GM21737 (cell line): ENCODE measurements around the gene CTSC.
"Not testable (repeated sequence)": the region's sequence is repeated elsewhere in the genome, so short reads cannot be mapped to it uniquely, and the experiment has no call there.

Source experiments
- ATAC-seq: cut with Tn5 transposase; IDR thresholded peaks from one replicate; pipeline ENCODE4 v1.9.1; 2021; ENCODE audit warnings: mild to moderate bottlenecking, moderate library complexity; ENCODE audit not compliant: unreplicated experiment

The CTSC gene

DNA sequence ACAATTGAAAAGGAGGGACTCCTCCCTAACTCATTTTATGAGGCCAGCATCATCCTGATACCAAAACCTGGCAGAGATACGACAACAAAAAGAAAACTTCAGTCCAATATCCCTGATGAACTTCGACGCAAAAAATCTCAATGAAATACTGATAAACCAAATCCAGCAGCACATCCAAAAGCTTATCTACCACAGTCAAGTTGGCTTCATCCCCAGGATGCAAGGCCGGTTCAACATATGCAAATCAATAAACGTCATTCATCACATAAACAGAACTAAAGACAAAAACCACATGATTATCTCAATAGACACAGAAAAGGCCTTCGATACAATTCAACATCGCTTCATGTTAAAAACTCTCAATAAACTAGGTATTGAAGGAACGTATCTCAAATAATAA, 14.7 kb downstream of the CTSC start:
- ATAC-seq: not testable (repeated sequence)

DNA sequence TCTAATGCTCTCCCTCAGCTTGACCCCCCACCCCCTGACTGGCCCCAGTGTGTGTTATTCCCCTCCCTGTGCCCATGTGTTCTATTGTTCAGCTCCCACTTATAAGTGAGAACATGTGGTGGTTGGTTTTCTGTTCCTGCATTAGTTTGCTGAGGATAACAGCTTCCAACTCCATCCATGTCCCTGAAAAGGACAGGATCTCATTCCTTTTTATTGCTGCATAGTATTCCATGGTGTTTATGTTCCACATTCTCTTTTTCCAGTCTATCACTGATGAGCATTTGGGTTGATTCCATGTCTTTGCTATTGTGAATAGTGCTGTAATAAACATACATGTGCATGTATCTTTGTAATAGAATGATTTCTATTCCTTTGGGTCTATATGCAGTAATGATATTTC, 16.1 kb downstream of the CTSC start:
- ATAC-seq: not testable (repeated sequence)

DNA sequence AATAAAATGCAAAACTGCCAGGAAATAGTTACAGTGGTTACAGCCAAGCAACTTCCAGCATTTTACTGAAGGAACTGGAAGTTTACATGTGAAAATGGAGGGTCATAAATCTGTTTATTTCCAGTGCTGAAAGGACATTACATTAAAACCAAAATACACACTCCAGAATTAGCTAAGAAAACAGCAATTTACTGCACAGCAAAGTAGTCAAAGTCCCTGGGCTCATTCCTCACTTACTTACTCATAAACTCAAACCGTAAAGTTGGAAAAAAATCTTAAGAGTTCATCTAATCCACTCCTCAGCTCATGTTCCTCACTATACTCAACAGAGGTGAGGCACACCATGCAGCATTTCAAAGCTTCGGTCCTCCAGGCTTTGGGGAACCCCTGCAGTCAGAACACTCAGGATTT, 17.4 kb downstream of the CTSC start:
- ATAC-seq: no peak

DNA sequence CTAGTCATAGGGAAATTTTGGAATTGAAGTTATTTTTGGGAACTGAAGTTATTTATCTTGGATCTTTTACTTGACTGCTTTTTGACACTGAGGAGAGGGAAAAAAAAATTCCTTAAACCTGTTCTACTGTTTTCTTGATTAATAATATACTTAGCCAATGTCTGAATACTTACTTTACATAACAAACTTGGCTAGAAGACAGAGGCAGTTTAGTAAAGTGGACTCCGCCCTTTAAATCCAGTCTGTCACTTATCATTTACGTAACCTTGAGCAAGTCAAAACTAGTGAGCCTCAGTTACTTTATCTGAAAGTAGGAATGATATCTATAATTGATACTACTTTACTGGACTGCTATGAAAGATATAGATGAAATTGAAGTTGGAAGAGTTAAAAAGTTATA, 19.5 kb downstream of the CTSC start:
- no peak for ATAC-seq

DNA sequence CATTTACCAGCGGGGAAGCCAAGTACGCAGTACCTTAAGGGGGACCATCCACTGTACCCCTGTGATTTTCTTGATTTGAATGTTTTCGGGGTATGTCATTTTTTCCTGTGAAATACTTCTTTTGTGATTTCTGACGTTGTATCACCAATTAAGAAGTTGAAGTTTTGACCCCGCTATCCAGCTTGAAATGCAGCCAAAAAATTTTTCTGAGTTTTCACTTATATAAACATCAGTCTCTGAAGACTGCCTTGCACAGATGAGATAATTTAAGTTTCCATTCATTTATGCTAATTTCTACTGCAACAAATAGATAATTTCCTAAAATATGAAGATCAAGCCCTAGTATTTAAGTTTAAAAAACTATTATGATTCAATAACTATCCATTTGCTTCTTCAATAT, 20.0 kb downstream of the CTSC start:
- ATAC-seq: no peak

DNA sequence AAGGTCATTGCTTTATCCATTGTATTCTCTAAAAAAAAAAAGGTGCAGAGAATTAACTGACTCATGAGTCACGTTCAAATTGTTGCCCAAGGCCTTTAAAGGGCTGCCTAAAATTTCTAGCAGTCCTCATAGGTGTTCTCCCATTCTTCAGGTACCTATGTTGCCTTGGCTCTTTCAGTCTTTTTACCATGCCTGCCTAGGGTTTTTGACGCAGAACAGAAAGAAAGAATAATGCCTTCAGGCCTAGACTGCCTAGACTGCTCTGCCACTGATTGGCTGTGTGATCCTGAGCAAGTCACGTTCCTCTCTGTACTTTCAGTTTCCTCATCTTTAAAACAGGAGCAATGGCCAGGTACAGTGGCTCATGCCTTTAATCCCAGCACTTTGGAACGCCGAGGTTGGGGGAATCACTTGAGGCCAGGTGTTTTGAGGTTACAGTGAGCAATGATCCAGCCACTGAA, 21.5 kb downstream of the CTSC start:
- no peak for ATAC-seq

DNA sequence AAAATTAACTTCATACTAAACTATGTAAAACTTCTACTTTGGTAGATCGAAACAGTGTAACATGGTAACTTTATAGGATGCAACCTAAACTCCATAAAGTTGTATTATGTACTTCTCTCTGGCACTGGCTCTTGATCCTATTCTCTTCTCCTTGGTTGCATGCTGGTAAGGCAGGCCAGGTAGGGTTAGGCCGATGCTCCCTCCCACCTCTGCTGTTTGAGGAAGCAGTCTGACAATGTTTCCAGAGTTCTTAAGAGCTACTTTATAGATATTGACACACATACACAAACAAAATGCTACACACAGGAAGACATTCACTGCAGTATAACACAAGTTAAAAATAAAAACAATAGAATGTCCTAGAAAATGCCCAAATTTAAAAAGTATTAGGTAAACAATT, 22.5 kb downstream of the CTSC start:
- ATAC-seq: no peak

DNA sequence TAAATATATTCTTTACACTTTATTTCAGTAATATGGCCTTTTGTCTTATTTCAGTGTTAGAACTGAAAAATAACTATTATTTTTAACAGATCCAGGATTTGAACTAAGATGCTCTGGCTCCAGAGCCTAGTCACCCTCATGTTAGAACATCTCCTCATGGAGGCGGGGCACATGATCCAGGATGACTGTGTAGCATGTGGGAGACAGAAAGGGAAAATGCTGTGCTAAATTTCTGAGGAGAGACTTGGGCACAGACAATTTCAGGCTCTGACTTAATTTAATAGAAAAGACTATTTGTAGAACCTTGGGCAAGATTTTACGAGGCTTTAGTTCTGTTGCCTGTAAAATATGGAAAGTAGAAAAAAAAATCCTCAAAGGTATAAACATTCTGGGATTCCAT, 24.1 kb downstream of the CTSC start:
- no peak for ATAC-seq

DNA sequence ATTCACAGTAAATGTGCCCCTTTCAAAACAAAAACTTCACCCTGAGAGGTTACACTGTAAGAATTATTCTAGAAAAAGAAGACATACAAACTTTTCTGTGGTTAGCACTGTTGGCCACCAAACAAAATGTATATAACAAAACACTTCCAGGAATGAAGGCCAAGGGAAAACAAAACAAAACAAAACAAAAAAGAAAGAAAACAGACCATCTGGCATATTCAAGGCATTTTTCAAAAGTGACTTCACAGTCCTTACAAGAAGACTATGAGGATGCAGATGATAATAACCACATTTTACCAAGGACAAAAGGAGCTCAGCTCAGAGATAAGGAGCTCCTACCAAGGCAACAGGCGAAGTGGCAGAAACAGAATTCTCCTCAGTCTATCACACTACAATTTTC, 24.9 kb downstream of the CTSC start:
- no peak for ATAC-seq

DNA sequence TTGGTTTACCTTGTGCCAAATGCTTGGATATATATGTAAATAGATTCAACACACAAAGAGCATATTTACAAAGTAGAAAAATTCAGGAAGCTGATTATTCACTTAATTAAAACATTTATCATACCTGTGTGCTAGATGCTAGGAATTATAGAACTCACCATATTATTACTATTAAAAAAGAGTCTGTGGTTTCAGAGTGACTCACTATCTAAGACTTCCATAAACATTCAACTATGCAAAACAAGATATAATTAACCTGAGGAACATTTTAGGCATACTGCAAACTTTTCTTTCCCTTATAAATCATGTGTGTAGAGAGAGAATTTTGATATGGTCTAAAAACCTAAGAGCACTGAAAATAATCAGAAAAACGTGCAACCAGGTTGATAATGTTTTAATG, 27.3 kb downstream of the CTSC start:
- ATAC-seq: no peak

DNA sequence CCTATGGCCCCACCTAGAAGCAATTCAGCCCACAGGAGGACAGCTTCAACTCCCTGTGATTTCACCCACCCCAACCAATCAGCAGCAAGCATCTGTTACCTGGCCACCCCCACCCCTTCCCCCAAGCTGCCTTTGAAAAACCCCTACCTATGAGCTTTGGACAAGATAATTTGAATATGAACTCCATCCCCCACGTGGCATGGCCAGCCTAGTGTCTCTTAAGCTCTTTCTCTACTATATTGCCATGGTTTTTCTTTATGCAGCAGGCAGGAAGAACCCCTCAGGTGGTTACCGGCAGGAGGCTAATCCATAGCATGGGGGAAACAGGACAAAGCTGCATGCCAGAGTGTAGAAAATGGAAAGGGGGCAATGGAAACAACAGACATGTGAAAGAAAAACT, 29.0 kb downstream of the CTSC start:
- no peak for ATAC-seq

DNA sequence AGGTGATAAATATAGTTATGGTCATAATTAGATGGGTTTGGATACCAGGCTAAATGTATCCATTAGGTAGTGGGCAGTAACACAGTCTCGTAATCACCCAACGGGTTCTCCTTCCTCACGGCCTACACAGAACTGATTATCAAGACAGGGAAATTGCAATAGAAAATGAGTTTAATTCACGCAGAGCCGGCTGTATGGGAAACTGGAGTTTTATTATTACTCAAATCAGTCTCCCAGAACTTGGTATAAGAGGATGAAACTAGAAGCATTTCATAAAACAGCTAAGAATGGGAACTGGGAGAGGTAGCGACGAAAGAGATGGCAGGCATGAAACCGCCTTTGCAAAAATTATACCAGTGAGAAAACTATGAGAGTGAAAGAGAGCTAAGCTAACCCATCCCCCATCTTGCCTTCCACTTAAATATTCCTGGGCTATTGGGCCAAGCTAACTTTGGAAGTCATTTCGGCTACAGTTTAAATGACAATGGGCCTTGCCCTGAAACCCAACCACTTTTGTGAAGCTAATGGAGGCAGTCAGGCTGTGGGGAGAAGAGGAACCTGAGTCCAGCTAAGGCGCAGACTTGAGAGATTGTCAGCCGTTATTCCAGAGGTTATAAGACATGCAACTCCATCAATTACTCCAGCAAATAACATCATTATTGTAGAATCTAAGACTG, 29.6 kb downstream of the CTSC start:
- peak; percentile 48 for ATAC-seq

DNA sequence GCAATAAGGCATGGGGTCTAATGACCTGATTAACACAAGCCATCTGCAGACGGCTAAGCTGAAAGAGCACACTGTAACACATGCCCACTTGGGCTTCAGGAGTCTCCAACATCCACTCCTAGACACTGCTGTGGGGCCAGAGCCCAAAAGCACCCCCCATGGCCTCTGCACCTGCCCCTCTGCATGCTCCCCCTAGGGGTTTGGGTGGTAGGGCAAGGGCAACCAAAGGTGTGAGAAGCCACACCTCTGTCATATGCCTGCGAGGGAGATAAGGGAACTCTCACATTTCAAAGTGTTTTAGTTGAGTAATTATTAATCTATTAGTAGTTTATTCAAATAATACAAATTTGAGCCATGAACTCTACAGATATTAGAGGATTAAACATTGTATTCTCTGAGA, 30.8 kb downstream of the CTSC start:
- no peak for ATAC-seq

DNA sequence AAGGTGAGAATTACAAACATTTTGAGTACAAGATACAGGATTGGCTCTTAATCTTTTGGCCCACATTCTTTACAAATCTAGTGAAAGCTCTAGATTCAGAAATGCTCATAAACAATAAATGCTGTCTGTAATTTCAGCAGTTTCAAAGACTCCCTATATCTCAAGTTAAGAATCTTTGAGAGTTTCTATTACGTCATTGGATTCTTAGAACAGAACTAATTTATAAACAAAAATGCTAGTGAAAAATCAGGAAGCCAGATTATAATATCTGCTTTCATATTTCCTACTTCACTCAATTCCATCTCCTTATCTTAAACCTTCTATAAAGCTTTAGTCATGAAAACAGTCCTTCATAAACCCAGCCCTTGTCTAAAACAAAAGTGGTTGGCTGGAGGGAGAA, 32.1 kb downstream of the CTSC start:
- ATAC-seq: no peak

DNA sequence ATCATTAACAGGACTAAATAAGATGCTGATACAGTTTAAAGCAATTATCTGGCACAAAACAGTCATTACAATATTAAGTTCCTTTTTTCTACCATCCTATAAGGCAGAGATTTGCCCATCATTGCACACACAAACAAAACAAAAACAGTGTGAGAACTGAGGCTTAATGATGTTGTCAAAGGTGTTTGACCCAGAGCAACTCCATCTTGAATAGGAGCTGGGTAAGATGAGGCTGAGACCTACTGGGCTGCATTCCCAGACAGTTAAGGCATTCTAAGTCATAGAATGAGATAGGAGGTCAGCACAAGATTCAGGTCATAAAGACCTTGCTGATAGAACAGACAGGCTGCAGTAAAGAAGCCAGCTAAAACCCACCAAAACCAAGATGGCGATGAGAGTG, 33.2 kb downstream of the CTSC start:
- ATAC-seq: no peak

DNA sequence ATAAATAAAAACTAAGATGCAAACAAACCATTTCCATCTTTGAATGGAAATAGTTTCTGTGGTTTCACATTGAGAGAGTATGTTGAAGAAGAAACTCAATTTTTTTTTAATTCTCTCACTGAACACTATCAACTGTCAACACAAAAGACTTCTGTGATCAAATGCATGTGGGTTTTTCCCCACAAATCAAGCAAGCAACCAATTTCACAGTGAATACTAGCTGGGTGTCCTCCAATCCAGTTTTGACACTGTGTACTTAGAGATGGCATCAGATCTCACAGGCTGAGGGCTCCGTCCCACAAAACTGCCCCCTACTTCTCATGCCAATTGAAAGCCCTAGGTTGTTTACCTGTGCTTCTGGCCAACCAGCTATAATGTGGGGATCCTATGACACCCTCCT, 34.5 kb downstream of the CTSC start:
- no peak for ATAC-seq

DNA sequence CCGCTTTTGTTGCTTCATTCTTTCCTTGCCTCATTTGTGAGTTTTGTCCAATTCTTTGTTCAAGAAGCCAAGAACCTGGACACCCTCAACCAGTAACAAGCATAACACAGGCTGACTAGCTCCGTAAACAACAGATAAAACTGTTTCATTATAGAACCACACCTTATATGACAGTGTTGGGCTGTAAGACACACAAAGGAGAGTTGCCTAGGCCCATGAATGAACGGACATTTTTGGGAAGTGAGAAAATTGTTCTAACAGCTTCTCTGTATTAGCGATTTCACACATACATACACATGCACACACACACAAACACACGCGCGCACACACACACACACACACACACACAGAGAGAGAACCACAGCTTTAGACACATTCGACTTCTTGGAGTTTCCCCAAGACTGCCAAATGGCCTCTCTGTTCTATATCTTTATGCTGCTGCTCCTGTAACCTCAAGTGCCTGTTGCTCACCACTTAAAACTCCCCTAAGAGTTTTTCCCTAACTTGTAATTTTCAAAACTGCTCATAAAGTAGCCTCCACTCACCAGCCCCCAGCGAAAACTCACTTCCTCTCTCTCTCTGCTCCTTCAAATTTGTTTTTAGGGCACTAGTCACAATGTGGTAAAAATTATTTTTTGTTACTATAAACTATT, 35.9 kb downstream of the CTSC start:
- ATAC-seq: peak; percentile 41

DNA sequence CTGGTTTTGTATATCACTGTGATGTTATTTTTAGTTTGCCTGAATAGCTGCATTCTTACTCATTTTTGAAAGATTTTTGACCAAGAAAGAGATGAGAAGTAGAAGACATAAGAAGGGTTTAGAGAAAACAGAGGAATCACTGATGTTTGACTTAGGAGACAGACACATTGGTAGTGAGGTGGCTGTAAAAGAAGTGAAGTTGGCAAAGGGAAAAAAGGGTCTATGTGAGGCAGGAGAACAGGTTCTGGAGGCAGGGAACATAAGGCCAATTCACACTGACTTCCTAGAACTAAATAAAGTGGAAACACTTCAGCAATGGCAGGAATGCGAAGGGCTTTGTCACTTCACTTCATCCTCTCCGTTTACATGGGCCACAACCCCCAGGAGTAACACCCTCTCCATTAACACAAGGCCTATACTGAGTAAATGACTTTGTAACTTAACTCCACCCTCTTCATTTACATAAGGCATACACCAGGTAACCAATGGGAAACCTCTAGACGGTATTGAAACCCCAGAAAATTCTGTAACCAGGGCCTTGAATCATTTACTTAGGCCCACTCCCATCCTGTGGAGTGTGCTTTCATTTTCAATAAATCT, 36.5 kb downstream of the CTSC start:
- peak; percentile 63 for ATAC-seq

DNA sequence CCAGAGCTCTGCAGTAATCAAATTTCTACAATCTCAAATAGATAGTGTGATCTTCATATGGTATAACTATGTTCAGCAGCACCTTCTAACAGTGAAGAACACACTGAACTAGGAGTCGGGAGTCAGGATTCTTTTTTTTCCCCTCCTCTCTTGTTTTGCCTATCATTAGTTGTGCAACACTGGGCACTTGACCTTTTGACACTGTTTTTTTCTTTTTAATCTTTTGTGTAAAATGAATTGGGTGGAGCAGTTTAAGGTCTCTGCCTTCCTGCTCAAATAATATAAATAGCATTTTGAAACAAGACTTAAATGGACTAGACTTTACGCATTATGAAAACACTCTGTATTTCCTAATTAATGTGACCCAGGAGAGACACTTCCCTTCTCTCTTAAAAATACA, 39.7 kb downstream of the CTSC start:
- ATAC-seq: no peak

DNA sequence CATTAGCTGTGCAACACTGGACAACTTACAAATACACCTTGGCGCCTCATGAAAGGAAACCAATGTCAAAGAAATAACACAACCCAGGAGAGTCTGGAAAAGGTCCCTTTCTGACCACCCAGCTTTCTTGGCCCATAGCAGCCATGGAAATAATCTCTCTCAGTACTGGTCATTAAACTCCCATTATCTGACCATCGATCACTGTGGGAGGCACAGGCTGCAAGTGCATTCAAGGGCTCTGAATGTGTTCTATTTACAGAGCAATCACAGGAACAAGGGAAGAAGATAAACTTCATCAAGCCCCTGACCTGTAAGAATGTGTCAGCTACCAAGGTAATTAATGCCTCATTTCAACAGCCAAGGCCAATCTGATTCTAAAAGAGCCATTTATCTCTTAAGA, 40.1 kb downstream of the CTSC start:
- ATAC-seq: no peak

DNA sequence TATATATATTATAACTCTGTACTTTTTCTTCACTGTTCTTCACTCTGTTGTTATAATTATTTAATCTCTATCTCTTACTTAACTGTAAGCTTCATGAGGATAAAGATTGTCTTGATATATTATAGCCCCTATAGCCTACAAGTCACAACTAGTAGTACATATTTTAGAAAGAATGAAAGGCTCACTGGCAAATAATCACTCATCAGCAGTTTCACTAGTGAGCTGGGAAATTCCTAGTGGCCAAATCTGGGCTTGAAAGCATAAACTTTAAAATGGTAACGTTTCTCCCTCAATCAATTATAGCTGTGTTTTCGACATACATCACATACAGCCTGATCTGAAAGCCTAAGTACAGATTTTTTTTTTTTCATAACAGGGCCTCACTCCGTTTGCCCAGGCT, 42.5 kb downstream of the CTSC start:
- ATAC-seq: no peak

DNA sequence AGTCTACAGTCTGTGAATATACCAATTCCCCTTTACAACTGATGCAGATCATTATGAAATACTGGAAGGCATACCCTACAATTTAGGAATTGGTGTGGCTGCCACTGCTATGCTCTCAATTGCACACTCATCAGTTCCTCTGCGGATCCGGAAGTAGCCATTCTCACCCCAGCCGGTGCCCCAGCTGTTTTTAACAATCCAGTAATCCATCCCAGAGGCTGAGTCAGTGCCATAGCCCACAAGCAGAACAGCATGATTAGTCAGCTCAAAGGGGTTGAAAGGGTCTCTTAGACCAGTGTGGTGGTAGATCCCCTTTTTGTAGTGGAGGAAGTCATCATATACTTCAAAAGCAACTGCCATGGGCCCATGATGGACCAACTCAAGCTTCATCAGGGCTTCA, 43.6 kb downstream of the CTSC start:
- ATAC-seq: no peak
